ENCODE data around the gene IL17RC.

- TF ChIP-seq, protein P1, sequence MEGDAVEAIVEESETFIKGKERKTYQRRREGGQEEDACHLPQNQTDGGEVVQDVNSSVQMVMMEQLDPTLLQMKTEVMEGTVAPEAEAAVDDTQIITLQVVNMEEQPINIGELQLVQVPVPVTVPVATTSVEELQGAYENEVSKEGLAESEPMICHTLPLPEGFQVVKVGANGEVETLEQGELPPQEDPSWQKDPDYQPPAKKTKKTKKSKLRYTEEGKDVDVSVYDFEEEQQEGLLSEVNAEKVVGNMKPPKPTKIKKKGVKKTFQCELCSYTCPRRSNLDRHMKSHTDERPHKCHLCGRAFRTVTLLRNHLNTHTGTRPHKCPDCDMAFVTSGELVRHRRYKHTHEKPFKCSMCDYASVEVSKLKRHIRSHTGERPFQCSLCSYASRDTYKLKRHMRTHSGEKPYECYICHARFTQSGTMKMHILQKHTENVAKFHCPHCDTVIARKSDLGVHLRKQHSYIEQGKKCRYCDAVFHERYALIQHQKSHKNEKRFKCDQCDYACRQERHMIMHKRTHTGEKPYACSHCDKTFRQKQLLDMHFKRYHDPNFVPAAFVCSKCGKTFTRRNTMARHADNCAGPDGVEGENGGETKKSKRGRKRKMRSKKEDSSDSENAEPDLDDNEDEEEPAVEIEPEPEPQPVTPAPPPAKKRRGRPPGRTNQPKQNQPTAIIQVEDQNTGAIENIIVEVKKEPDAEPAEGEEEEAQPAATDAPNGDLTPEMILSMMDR (IDR thresholded peaks at IDR 0.05; ENCODE audit: borderline replicate concordance, extremely low read depth, low read length, poor library complexity, severe bottlenecking) = no peak
- TF ChIP-seq EZH2 (IDR thresholded peaks at IDR 0.05; ENCODE audit: borderline replicate concordance, low read depth, low read length, severe bottlenecking) = no peak
Measured at GRCh38 chr3:9870978-9871377, 45.9 kb upstream of the IL17RC start.
